ENCODE measurements around the gene MAPK8. TPM values are rescaled to one million over a fixed set of nuclear protein-coding genes. Genes with fewer than 3 reads are reported as not detected.

Gene MAPK8
- total RNA-seq, 2 experiments from 2014 or later = 29.1 to 40.5 TPM

DNA sequence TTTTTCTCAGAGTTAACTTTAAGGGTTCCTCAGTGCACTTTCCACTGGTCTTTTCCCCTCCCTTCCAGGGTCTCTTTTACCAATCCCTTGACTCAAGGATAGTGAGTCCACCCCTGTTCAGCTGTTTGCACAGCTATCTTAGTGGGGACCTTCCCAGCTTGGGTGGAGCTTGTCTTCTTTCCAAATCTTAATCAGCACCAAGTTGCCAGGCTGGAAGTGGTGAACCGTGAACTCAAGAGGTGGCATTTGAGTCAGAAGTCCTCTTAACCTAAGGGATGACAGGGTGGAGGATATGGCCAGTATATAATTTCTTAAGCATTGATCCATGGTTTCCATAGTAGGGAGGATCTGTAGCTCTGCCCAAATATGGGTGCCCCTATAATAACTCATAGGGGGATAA, 25.0 kb downstream of the MAPK8 start:
- no TSS peak for BruUV-seq (replicated peaks)

DNA sequence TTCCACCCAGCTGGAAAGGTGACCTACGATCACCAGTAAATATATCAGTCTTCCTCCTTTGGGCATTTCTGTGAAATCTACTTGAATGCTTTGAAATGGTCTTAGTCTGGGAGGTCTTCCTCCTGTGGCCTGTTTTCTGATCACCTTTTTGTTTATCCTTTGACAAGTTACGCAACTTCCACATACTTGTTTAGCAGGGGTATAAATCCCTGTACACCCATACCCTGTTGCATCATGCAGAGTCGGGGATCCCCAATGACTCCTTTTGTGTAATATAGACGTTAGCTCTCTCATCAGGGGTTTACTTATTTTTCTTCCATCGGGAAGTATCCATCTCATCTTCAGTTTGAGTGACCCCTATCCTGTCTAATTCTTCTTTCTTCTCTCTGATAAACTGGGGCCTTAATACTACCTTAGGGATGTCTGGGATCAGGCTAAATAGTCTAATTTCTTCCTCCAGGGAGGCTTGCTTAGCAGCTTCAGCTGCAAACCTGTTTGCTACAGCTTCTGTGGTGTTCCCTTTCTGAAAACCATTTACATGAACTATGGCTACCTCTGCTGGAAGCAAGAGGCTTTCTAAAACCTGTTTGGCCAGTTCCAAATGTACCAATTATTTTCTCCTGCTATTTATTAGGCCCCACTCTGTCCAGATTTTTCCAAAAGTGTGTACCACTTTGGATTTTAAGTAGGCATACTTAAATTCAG, 25.8 kb downstream of the MAPK8 start:
- Histone ChIP-seq H3K27ac (ENCODE audit: low read depth, low read length, poor library complexity, severe bottlenecking) (no peak overlapping the region), H3K4me3 (ENCODE audit: low read depth, low read length, poor library complexity, severe bottlenecking) (no peak overlapping the region), H3K9me3 (ENCODE audit: low read length) (no peaks in the 10 kb centered on the region), H4K20me1 (ENCODE audit: insufficient read depth, low read length) (no peaks in the 10 kb centered on the region), H3K79me2 (ENCODE audit: insufficient read depth, low read depth, low read length) (no peaks in the 10 kb centered on the region), H3K4me1 (ENCODE audit: insufficient read depth, low read length, poor library complexity, severe bottlenecking) (no peaks in the 10 kb centered on the region), H3K4me2 (ENCODE audit: low read length) (no peak overlapping the region), H3K9me2 (ENCODE audit: insufficient read depth, low read length) (no peaks in the 10 kb centered on the region), H2AFZ (ENCODE audit: low read length) (no peak overlapping the region), H3K36me3 (ENCODE audit: insufficient read depth, low read length) (no peaks in the 10 kb centered on the region)
- ChIA-PET POLR2A (no interaction called here), CTCF (ENCODE audit: unreplicated experiment) (interaction anchor here (1.1 kb wide), 1 partner anchor 23 kb away, joined by 3 read pairs; no protein-coding TSS in a partner anchor)
- DNase-seq (ENCODE audit: low spot score) = no peak
- TF ChIP-seq, protein P1, sequence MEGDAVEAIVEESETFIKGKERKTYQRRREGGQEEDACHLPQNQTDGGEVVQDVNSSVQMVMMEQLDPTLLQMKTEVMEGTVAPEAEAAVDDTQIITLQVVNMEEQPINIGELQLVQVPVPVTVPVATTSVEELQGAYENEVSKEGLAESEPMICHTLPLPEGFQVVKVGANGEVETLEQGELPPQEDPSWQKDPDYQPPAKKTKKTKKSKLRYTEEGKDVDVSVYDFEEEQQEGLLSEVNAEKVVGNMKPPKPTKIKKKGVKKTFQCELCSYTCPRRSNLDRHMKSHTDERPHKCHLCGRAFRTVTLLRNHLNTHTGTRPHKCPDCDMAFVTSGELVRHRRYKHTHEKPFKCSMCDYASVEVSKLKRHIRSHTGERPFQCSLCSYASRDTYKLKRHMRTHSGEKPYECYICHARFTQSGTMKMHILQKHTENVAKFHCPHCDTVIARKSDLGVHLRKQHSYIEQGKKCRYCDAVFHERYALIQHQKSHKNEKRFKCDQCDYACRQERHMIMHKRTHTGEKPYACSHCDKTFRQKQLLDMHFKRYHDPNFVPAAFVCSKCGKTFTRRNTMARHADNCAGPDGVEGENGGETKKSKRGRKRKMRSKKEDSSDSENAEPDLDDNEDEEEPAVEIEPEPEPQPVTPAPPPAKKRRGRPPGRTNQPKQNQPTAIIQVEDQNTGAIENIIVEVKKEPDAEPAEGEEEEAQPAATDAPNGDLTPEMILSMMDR (conservative IDR thresholded peaks at IDR 0.05; ENCODE audit: low read length) = no peak
- no peak for TF ChIP-seq EZH2phosphoT487 (IDR thresholded peaks at IDR 0.05; ENCODE audit: borderline replicate concordance, low read depth, low read length)
- BruUV-seq (replicated peaks) = no TSS peak
- intact Hi-C loops (cut with micrococcal nuclease; ENCODE audit: unreplicated experiment) = no loop called here

More for the DNA sequence above, 25.0 kb downstream of the MAPK8 start:
- H3K79me2 ChIP-seq (ENCODE audit: insufficient read depth, low read depth, low read length) = no peaks in the 10 kb centered on the region
- no peak overlapping the region for H3K4me3 ChIP-seq (ENCODE audit: low read depth, low read length, poor library complexity, severe bottlenecking)
- intact Hi-C loops (cut with micrococcal nuclease; ENCODE audit: unreplicated experiment) = no loop called here
- no peaks in the 10 kb centered on the region for H3K4me1 ChIP-seq (ENCODE audit: insufficient read depth, low read length, poor library complexity, severe bottlenecking)
- ChIA-PET CTCF (ENCODE audit: unreplicated experiment) (no interaction called here), POLR2A (no interaction called here)
- H3K9me3 ChIP-seq (ENCODE audit: low read length) = no peaks in the 10 kb centered on the region
- TF ChIP-seq, protein P1 (conservative IDR thresholded peaks at IDR 0.05; ENCODE audit: low read length) = no peak
- no peak for TF ChIP-seq EZH2phosphoT487 (IDR thresholded peaks at IDR 0.05; ENCODE audit: borderline replicate concordance, low read depth, low read length)
- no peaks in the 10 kb centered on the region for H4K20me1 ChIP-seq (ENCODE audit: insufficient read depth, low read length)
- H2AFZ ChIP-seq (ENCODE audit: low read length) = no peak overlapping the region
- H3K27ac ChIP-seq (ENCODE audit: low read depth, low read length, poor library complexity, severe bottlenecking) = no peak overlapping the region
- no peaks in the 10 kb centered on the region for H3K36me3 ChIP-seq (ENCODE audit: insufficient read depth, low read length)
- no peak for DNase-seq (ENCODE audit: low spot score)
- H3K4me2 ChIP-seq (ENCODE audit: low read length) = no peak overlapping the region
- H3K9me2 ChIP-seq (ENCODE audit: insufficient read depth, low read length) = no peaks in the 10 kb centered on the region

DNA sequence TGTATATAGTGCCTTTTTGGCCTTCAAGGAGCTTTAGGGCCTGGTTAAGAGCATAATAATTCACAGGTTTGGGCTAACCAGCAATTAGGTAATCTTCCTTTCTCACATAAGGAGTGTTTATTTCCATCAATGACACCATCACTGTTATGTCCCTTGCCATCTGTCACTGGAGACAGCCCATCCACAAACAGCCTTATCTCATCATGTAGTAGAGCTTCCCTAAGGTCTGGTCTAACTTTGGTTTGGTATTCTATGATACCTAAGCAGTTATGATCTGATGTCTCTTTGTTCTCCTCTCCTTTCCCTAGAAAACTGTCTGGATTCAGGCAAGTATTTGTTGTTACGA, 26.4 kb downstream of the MAPK8 start:
- no peaks in the 10 kb centered on the region for H3K79me2 ChIP-seq (ENCODE audit: insufficient read depth, low read depth, low read length)
- H2AFZ ChIP-seq (ENCODE audit: low read length) = no peak overlapping the region
- no peak overlapping the region for H3K27ac ChIP-seq (ENCODE audit: low read depth, low read length, poor library complexity, severe bottlenecking)
- no peak for TF ChIP-seq EZH2phosphoT487 (IDR thresholded peaks at IDR 0.05; ENCODE audit: borderline replicate concordance, low read depth, low read length)
- TF ChIP-seq, protein P1 (conservative IDR thresholded peaks at IDR 0.05; ENCODE audit: low read length) = no peak
- ChIA-PET CTCF (ENCODE audit: unreplicated experiment) (interaction anchor here (1.1 kb wide), 1 partner anchor 23 kb away, joined by 3 read pairs; no protein-coding TSS in a partner anchor), POLR2A (no interaction called here)
- no peaks in the 10 kb centered on the region for H3K9me2 ChIP-seq (ENCODE audit: insufficient read depth, low read length)
- no peak overlapping the region for H3K4me2 ChIP-seq (ENCODE audit: low read length)
- intact Hi-C loops (cut with micrococcal nuclease; ENCODE audit: unreplicated experiment) = no loop called here
- H3K9me3 ChIP-seq (ENCODE audit: low read length) = no peaks in the 10 kb centered on the region
- DNase-seq (ENCODE audit: low spot score) = no peak
- H3K4me1 ChIP-seq (ENCODE audit: insufficient read depth, low read length, poor library complexity, severe bottlenecking) = no peaks in the 10 kb centered on the region
- no TSS peak for BruUV-seq (replicated peaks)
- no peaks in the 10 kb centered on the region for H4K20me1 ChIP-seq (ENCODE audit: insufficient read depth, low read length)
- no peak overlapping the region for H3K4me3 ChIP-seq (ENCODE audit: low read depth, low read length, poor library complexity, severe bottlenecking)
- H3K36me3 ChIP-seq (ENCODE audit: insufficient read depth, low read length) = no peaks in the 10 kb centered on the region

Measured in OCI-LY7 (cell line).